Naive thymus-derived CD4-positive, alpha-beta T cell (primary cell): ENCODE measurements around the gene ECHS1. TPM values are rescaled to one million over a fixed set of nuclear protein-coding genes. Genes with fewer than 3 reads are reported as not detected.

Experiments
- ATAC-seq: fragments of 150-1000 bp; cut with Tn5 transposase; 2 replicates; pipeline ENCODE4 v1.10.0; 2021; ENCODE audit warnings: mild to moderate bottlenecking, moderate library complexity
- CTCF ChIA-PET: fragments of 350-600 bp; sonication (Branson Sonifier 250); formaldehyde crosslinking; loops from one replicate; lab custom pipeline; 2021; ENCODE audit warnings: antibody characterized with exemption; lab: Charles Lee
- POLR2A ChIA-PET: fragments of 350-600 bp; sonication (Branson Sonifier 250); formaldehyde crosslinking; loops from one replicate; lab custom pipeline; 2021; ENCODE audit warnings: antibody characterized with exemption, inconsistent platforms; lab: Charles Lee
- DNase-seq, 9 donors: peaks; one replicate each; pipeline versions ENCODE4 v3.0.0 to v3.0.0-alpha.2; 2020 to 2022; ENCODE audit warnings: mixed read lengths in 1 of 9
- H3K27ac ChIP-seq: one replicate; pipeline ENCODE4 v1.7.0; 2013; ENCODE audit warnings: mild to moderate bottlenecking, low read depth, low read length, moderate library complexity
- H3K27me3 ChIP-seq, 2 donors: one replicate each; pipeline ENCODE4 v1.7.0; 2013; ENCODE audit warnings: low read length in 2 of 2, mild to moderate bottlenecking in 2 of 2, moderate library complexity in 2 of 2; ENCODE audit not compliant: control insufficient read depth in 2 of 2, insufficient read depth in 2 of 2
- H3K36me3 ChIP-seq, 3 experiments: 1 replicate in 2 of 3; 2 replicates in 1 of 3; pipeline ENCODE4 v1.7.0; 2013; ENCODE audit warnings: low read length in 3 of 3, mild to moderate bottlenecking in 3 of 3, moderate library complexity in 1 of 3; ENCODE audit not compliant: insufficient read depth in 3 of 3, control insufficient read depth in 2 of 3
- H3K4me1 ChIP-seq, 2 donors: one replicate each; pipeline ENCODE4 v1.7.0; 2013; ENCODE audit warnings: low read length in 2 of 2, mild to moderate bottlenecking in 2 of 2, moderate library complexity in 1 of 2; ENCODE audit not compliant: control insufficient read depth in 2 of 2, insufficient read depth in 2 of 2
- H3K4me3 ChIP-seq: 2 replicates; pipeline ENCODE4 v1.7.0; 2013; ENCODE audit warnings: mild to moderate bottlenecking, low read length
- H3K9me3 ChIP-seq, 3 experiments: 1 replicate in 2 of 3; 2 replicates in 1 of 3; pipeline ENCODE4 v1.7.0; 2013; ENCODE audit warnings: low read length in 3 of 3; ENCODE audit not compliant: control insufficient read depth in 2 of 3
- H3K27ac Mint-ChIP-seq, 9 donors: one replicate each; pipeline ENCODE4 v1.8.0; 2020 to 2022; ENCODE audit warnings: mixed read lengths in 9 of 9, mild to moderate bottlenecking in 8 of 9, moderate library complexity in 5 of 9, inconsistent platforms in 2 of 9
- H3K27me3 Mint-ChIP-seq, 5 donors: one replicate each; pipeline ENCODE4 v1.8.0; 2021 to 2022; ENCODE audit warnings: mixed read lengths in 5 of 5, mild to moderate bottlenecking in 1 of 5
- H3K36me3 Mint-ChIP-seq, 5 donors: one replicate each; pipeline ENCODE4 v1.8.0; 2020 to 2022; ENCODE audit warnings: mixed read lengths in 5 of 5, mild to moderate bottlenecking in 3 of 5, inconsistent platforms in 1 of 5
- H3K4me1 Mint-ChIP-seq, 7 donors: one replicate each; pipeline ENCODE4 v1.8.0; 2020 to 2022; ENCODE audit warnings: mixed read lengths in 7 of 7, mild to moderate bottlenecking in 3 of 7, inconsistent platforms in 1 of 7
- H3K4me3 Mint-ChIP-seq, 10 donors: one replicate each; pipeline ENCODE4 v1.8.0; 2020 to 2022; ENCODE audit warnings: mild to moderate bottlenecking in 10 of 10, mixed read lengths in 10 of 10, moderate library complexity in 6 of 10, inconsistent platforms in 2 of 10
- H3K9me3 Mint-ChIP-seq, 11 donors: one replicate each; pipeline ENCODE4 v1.8.0; 2020 to 2022; ENCODE audit warnings: mixed read lengths in 11 of 11, mild to moderate bottlenecking in 4 of 11, inconsistent platforms in 1 of 11, moderate library complexity in 1 of 11
- intact Hi-C, 2 donors: fragments of 100-400 bp; cut with micrococcal nuclease; formaldehyde crosslinking; loops; one replicate each; pipeline ENCODE4 v1.15.1; 2023
- polyA plus RNA-seq, 2 donors: library from polyadenylated mRNA; unstranded; fragments of 300-500 nt; fragmentation: Illumina TruSeq; gene quantifications; one replicate each; pipeline ENCODE4 v1.2.3, GENCODE V29; 2021
- total RNA-seq, 6 experiments: library from RNA in 5 of 6; stranded (reverse) in 5 of 6; gene quantifications; 1 replicate in 5 of 6; 2 replicates in 1 of 6; pipeline ENCODE4 v1.2.3 and lab custom pipeline; 2021 to 2026

ECHS1 gene
- total and polyA plus RNA-seq, 7 experiments from 2014 or later: 17.5 to 104 (median 30.6) TPM

DNA sequence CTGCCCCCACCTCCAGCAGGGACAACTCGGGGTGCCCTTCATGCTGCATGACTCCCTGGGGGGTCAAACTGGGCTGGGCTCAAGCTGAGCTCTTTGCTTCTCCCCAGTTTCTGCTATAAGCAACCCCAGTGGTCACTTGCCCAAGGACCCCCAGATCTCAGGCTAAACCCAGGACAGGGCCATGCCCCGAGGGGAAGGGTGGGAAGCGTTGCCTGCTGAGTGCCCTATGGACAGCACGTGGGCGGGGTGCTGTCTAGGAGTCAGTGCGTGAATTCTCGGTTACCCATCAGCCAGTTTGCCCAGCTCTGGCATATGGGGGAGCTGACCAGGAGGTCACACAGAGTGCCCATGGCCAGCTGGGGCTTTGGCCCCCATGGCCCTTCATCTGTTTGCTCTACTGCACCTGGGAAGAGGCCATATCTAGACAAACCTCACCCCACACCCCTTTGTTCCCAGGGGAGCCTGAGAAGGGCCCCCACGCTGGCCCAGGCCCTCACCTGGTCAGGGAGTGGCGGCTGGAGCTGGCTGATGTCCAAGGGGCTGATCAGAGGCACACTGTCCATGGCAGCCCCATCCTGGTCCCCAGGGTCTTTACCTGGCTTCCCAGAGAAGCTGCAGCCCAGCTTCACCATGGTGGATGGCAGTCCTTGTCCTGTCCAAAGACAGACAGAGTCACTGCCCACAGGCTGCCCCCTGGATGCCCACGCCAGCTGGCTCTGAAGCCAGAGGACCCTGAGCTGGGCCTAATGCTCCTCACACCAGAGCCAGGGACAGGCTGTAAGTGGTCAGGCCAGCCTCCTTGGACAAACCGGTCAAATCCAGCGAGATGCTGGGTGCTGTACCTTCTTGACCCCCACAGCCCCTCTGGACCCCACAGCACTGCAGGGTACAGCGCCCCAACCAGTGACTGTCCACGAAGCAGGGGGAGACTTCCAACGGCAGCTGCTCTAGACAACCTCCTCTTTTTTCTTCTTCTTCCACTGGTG lies 44.5 kb downstream of the ECHS1 start:
- DNase-seq: no peak
- ChIA-PET POLR2A (interaction anchor here (1.0 kb wide), 1 partner anchor 61 kb away, joined by 4 read pairs; no protein-coding TSS in a partner anchor), CTCF (interaction anchor here (0.5 to 1.9 kb wide), 18 partner anchors 7 to 285 kb away, joined by 3 to 17 read pairs (median 4); partner anchors contain the start of gene FUOM)
- no peaks in the 10 kb centered on the region for H3K9me3 ChIP-seq
- H3K4me1 ChIP-seq: peaks cover 8 to 18% of the 10 kb centered on the region in 2 donors
- peaks cover 8 to 12% of the 10 kb centered on the region in 2 donors for H3K27me3 ChIP-seq
- no peak overlapping the region for H3K27ac ChIP-seq
- no peaks in the 10 kb centered on the region for H3K36me3 ChIP-seq
- no peak overlapping the region for H3K4me3 ChIP-seq
- ATAC-seq: no peak
- intact Hi-C loops: loop anchor here (1.0 to 5.0 kb wide), 11 partner anchors 29 to 386 kb away; partner anchors contain the start of genes MTG1 (in 2 of the 2), CFAP46 (in 1 of the 2), PAOX (in 1 of the 2) and SCART1 (in 1 of the 2)
- Mint-ChIP-seq H3K4me1 (peaks cover 4 to 18% (median 12%) of the 10 kb centered on the region in 7 donors), H3K4me3 (peak overlapping the region in 1 of 10 donors; percentile 29), H3K9me3 (peaks cover 0 to 8% (median 0%) of the 10 kb centered on the region in 11 donors), H3K27me3 (peaks cover 12 to 74% (median 19%) of the 10 kb centered on the region in 5 donors), H3K27ac (peak overlapping the region in 1 of 9 donors; percentile 71), H3K36me3 (no peaks in the 10 kb centered on the region)

DNA sequence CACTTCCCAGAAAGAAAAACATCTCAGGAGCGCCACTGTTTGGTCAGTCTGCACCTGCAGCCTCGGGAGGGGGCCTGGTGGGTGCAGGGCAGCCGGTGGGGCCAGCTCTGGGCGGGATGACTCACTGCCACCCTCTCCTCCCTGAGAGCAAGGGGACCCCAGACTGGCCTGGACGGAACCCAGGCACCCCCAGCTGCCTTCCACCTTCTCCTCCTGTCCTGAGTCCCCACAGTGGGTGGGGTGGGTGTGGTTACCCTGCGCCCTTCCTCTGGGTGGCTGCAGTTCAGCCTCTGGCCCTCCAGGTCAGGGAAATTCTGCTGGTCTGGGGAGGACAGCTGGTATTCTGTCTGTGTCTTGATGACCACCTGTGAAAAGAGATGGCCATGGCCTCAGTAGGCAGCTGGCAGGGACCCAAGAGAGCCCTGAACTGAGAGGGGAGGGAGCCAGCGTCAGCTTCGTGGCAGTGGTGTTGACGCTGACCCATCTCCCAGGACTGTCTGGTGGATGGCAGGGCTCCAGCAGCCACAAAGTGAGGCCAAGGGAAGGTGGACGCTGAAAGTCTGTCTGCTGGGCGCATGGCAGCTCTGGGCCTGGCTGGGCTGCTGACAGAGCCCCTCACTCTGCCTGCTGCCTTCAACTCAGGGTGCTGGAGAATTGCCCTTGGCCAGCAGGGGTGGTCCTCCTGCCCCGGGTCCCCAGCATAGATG lies 45.4 kb downstream of the ECHS1 start:
- Histone ChIP-seq H3K4me3 (no peak overlapping the region), H3K27me3 (peaks cover 8 to 12% of the 10 kb centered on the region in 2 donors), H3K36me3 (no peaks in the 10 kb centered on the region), H3K9me3 (no peaks in the 10 kb centered on the region), H3K27ac (no peak overlapping the region), H3K4me1 (peaks cover 8 to 18% of the 10 kb centered on the region in 2 donors)
- H3K9me3 Mint-ChIP-seq: peaks cover 0 to 7% (median 0%) of the 10 kb centered on the region in 11 donors
- peaks cover 12 to 68% (median 19%) of the 10 kb centered on the region in 5 donors for H3K27me3 Mint-ChIP-seq
- H3K36me3 Mint-ChIP-seq: no peaks in the 10 kb centered on the region
- intact Hi-C loops: loop anchor here (2.0 to 5.0 kb wide), 6 partner anchors 51 to 386 kb away; partner anchors contain the start of genes CFAP46 (in 1 of the 2), MTG1 (in 1 of the 2), PAOX (in 1 of the 2) and SCART1 (in 1 of the 2)
- H3K4me1 Mint-ChIP-seq: peaks cover 4 to 18% (median 12%) of the 10 kb centered on the region in 7 donors
- ATAC-seq (no peak), DNase-seq (no peak)
- POLR2A ChIA-PET: interaction anchor here (0.9 to 1.1 kb wide), 2 partner anchors 8 to 34 kb away, joined by 3 read pairs; partner anchors contain the start of gene CALY
- H3K27ac Mint-ChIP-seq: peak overlapping the region in 1 of 9 donors; percentile 2
- CTCF ChIA-PET: interaction anchor here (0.8 to 0.9 kb wide), 2 partner anchors 193 to 286 kb away, joined by 3 read pairs; no protein-coding TSS in a partner anchor
- H3K4me3 Mint-ChIP-seq: peak overlapping the region in 1 of 10 donors; percentile 29

DNA sequence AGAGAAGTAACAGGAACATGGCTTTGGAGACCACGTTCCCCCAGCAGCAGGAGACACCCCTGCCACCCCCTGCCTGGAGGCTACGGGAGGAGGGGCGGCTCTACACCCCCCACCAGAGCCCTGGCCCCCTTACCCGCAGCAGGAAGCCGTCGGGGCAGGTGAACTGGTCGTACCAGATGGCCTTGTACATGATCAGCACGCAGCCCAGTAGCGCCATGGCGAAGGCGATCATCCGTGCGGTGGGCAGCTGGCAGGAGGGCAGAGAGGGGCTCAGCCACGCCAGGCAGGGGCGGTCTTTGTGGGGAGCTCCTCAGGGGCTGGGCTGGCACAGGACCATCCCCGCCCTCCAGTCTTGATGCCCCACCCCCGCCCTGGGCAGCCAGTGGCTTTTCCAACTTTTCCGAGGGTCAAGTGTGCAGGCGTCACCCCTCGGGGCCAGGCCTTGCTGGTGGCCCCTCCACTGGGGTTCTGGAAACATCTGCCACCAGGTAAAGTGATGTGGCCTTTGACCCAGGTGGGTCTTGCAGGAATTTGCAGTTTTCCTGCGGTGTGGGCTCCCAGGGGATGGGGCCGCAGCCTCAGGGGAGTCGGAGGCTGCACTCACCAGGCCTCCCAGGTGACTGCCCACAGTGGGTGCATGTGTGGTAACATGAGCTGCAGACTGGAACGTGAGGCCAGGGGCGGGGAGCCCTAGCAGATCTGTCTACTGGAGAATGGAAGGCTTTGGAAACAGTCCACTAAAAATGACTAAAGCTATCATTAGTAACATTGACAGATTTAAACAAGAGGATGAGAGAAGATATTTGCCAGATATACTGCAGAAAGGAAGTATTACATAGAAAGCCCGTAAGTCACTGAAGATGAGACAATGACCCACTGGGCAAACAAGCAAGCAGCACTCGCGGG lies 46.2 kb downstream of the ECHS1 start:
- Histone ChIP-seq H3K4me3 (no peak overlapping the region), H3K36me3 (no peaks in the 10 kb centered on the region), H3K27me3 (peaks cover 8 to 12% of the 10 kb centered on the region in 2 donors), H3K4me1 (peaks cover 8 to 18% of the 10 kb centered on the region in 2 donors), H3K9me3 (no peaks in the 10 kb centered on the region), H3K27ac (no peak overlapping the region)
- H3K9me3 Mint-ChIP-seq: peaks cover 0 to 3% (median 0%) of the 10 kb centered on the region in 11 donors
- peak overlapping the region in 1 of 9 donors; percentile 2 for H3K27ac Mint-ChIP-seq
- DNase-seq (no peak), ATAC-seq (no peak)
- intact Hi-C loops: loop anchor here (5.0 kb wide), 4 partner anchors 65 to 385 kb away; partner anchors contain the start of genes CFAP46 (in 1 of the 2), MTG1 (in 1 of the 2) and SCART1 (in 1 of the 2)
- peaks cover 12 to 63% (median 19%) of the 10 kb centered on the region in 5 donors for H3K27me3 Mint-ChIP-seq
- POLR2A ChIA-PET: interaction anchor here (0.9 to 1.1 kb wide), 2 partner anchors 9 to 35 kb away, joined by 3 read pairs; partner anchors contain the start of gene CALY
- CTCF ChIA-PET: interaction anchor here (0.5 to 1.1 kb wide), 3 partner anchors 16 to 287 kb away, joined by 3 read pairs; no protein-coding TSS in a partner anchor
- peak overlapping the region in 3 of 10 donors; percentile 37 to 88 (median 87) for H3K4me3 Mint-ChIP-seq
- peaks cover 4 to 18% (median 12%) of the 10 kb centered on the region in 7 donors for H3K4me1 Mint-ChIP-seq
- H3K36me3 Mint-ChIP-seq: no peaks in the 10 kb centered on the region

GRCh38 chr10:133326223-133326551 lies 47.0 kb downstream of the ECHS1 start:
- H3K4me1 ChIP-seq: peaks cover 8 to 18% of the 10 kb centered on the region in 2 donors
- H3K27me3 ChIP-seq: peaks cover 8 to 12% of the 10 kb centered on the region in 2 donors
- no peaks in the 10 kb centered on the region for H3K36me3 ChIP-seq
- H3K27ac Mint-ChIP-seq: no peak overlapping the region
- no peak for ATAC-seq
- peak overlapping the region in 9 of 10 donors; percentile 16 to 88 (median 43) for H3K4me3 Mint-ChIP-seq
- no peak for DNase-seq
- no peak overlapping the region for H3K27ac ChIP-seq
- intact Hi-C loops: loop anchor here (5.0 kb wide), 4 partner anchors 66 to 384 kb away; partner anchors contain the start of genes CFAP46 (in 1 of the 2), MTG1 (in 1 of the 2) and SCART1 (in 1 of the 2)
- peaks cover 12 to 56% (median 19%) of the 10 kb centered on the region in 5 donors for H3K27me3 Mint-ChIP-seq
- H3K4me1 Mint-ChIP-seq: peaks cover 4 to 18% (median 12%) of the 10 kb centered on the region in 7 donors
- H3K4me3 ChIP-seq: no peak overlapping the region
- H3K36me3 Mint-ChIP-seq: no peaks in the 10 kb centered on the region
- CTCF ChIA-PET: interaction anchor here (0.5 to 1.1 kb wide), 2 partner anchors 17 to 183 kb away, joined by 3 read pairs; no protein-coding TSS in a partner anchor
- H3K9me3 Mint-ChIP-seq: peaks cover 0 to 3% (median 0%) of the 10 kb centered on the region in 11 donors
- no peaks in the 10 kb centered on the region for H3K9me3 ChIP-seq
- POLR2A ChIA-PET: no interaction called here
